NOMO-1 treated with dmso at 0.1 percent for 144 hours (cell line): ENCODE results near the gene CAMTA1.

Experiments used
- DNase-seq: peaks from one replicate; lab custom pipeline; 2025; ENCODE audit not compliant: unreplicated experiment; lab: John Stamatoyannopoulos, UW

The CAMTA1 gene

DNA sequence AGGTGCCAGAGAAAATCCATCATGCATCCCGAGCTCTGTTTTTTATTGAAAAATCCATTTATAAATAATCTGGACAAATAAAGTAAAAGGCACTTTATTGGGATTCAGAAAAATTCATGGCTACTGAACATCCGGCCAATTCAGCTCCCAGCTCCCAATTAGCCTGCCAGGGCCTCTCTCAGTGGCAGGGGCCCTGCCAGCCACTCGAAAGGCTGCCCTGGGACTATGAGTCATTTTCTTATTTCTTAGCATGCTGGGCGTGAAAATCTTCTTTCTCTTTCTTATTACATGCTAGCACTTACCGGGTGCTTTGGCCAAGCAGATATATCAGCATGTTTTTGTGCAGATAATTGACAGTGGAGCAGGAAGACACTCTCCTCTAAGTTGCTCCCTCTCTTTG is 283.3 kb downstream of the CAMTA1 start:
- no peak for DNase-seq

DNA sequence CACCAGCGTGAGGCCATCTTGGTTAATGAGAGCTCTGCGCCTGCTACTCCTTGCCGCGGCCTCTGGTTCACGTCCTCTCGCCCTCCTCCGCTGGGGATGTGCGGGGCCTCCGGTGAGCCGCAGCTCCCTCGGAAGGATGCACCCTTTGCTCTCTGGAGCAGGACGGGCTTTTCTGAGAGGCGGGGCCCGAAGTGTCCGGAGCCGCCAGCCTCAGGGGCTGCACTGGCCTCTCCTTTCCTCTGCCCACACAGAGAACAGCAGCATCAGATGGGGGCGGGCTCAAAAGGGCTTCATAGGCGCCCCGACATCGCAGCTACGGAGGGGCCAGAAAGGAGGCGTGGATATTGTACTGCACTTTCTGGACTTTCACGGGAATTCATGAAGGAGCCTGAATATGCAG is 284.7 kb downstream of the CAMTA1 start:
- DNase-seq: no peak

DNA sequence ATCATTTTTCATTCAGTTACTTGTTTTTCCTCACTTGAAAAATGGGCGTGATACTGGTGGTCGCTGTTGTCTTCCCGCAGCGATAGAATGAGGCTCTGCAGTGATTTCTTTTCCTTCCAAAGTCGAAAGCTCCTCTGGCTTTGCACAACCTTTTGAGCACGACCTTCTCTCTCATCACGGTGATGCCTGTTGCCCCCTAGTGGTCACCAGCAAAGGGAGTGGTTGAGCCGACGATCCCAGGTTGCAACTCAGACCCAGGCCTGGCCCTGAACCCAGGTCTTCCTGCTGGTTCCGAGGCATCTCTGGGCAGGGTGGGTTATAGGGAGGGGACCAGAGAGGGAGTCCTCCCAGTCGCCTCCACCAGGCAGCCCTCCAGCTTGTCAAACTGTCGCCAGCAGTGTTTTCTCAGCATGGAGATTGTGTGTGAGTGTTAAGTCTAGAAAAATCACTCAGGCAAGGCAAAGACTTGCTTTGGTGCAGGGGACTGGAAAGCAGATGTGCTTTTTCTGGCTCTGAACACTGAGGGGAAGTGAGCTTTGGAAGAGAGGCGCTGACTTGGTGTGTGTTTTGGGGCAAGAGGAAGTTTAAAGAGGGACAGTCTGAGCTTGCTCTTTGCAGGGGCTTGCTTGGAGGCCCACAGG is 285.3 kb downstream of the CAMTA1 start:
- no peak for DNase-seq

DNA sequence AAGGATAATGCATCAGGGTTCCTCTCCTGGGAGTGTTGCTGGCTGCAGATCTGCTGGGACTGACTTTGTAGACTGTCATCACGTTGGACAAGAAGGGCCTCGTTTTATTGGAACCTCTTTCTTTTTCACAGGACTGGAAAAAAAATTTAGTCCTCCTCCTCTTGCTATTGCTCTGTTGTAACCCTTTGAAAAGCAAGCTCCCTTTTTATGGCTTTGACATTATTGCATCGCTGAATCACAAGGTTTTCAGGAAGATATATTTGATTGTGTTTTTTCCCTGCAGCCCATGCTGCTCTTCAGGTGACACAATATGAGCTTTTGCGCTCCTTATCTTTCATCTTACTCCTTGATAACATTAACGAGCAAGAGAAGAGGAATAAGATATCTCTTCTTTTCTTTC is 290.9 kb downstream of the CAMTA1 start:
- DNase-seq: no peak

DNA sequence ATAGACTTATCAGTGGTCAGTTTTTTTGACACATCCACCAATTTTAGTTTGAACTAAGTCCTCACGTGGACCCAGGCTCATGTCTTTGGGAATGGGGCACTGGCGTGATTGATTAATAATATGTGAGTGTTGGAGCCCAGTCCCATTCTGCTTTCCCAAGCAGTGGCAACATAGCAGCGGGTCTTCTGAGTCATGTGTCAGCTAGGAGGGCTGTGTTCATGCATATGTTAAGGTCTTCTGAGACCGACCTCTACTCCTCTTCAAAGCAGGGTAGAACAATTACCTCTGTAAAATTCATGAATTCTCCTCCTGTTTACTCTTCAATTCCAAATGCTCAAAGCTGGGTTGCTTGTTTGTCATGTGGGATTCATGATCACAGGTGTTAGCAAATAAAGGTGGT is 291.3 kb downstream of the CAMTA1 start:
- DNase-seq: no peak

- DNase-seq: no peak
These were observed 291.9 kb downstream of the CAMTA1 start for GRCh38 chr1:7077136-7077535.

- DNase-seq: no peak
These were observed 292.7 kb downstream of the CAMTA1 start for GRCh38 chr1:7077970-7078369.

DNA sequence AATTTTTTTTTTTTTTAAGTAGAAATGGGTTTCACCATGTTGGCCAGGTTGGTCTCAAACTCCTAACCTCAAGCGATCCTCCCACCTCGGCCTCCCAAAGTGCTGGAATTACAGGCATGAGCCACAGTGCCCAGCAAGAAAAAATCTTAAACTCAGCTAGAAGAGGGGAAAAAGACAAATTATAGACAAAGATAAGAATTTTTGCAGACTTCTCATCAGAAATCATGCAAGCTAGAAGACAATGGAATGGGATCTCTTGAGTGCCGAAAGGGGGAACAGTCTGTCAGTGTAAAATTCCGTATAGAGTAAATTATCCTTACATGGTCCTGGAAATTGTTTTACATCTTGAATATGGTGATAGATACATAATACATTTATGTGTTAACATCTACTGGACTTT is 294.4 kb downstream of the CAMTA1 start:
- no peak for DNase-seq

DNA sequence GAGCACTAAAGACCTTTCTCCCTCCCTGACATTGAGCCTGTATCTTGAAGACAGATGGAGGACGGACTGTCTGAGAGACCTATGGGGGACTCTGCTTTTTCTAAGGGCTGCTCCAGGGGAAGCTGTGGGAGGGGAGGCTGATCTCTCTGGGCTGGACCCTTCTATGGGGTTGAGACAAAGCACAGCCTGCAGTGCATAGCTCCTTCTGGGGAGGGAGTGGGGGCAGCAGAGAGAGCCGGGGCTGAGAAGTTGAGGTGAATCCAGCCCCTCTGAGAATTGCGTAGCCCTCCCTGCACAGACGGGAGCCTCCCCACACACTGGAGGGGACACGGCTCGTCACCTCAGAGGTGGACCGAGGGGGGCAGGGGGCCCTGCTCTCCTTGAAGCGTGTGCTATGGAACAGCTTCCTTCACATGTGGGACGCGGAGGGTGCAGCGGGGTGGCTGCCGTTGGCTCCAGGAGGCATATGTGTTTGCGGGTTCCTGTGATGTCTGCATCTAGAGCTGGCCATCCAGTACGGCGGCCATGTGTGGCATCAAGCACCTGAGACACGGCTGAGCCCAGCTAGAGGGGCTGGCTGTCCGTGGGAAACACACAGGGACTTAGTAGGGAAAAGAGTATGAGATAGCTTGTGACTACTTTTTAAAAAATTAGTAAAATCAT is 299.1 kb downstream of the CAMTA1 start:
- DNase-seq: no peak

DNA sequence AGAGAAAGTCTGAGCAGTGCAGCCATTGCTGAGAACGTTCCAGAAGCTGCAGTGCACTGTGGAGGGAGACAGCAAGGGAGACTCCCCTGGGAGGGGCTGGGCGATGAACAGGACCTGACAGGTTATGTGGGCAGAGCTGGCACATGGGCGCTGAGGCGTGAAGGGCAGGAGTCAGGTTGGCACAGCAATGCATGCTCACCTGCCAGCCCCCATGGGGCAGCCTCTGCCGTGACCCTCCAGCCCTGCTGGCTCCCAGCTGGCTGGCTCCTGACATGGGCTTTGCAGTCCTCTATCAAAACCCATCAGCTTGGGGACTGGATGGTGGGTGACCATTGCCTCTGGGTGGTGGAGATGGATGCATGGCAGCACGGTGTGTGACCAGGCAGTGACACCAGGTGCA is 300.3 kb downstream of the CAMTA1 start:
- DNase-seq: no peak

GRCh38 chr1:7086106-7086505 is 300.9 kb downstream of the CAMTA1 start:
- no peak for DNase-seq

DNA sequence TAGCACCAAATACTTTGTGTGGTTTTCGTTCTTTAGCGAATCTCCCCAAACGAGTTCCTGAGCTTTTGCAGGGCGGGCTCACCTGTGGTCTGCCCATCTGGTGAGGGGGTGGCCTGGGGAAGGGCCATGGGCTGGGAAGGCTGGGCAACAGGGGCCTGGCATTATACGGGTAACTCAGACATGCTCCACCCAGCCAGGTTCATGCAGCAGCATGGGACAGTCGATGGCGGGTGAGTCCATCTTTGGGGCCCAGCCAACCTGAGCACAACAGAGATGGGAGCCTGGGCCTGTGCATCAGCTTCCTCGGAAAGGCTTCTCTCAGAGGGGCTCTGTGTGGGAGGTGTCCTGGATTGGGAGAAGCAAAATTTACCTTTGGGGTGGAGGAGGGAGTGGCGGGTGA is 302.6 kb downstream of the CAMTA1 start:
- no peak for DNase-seq

DNA sequence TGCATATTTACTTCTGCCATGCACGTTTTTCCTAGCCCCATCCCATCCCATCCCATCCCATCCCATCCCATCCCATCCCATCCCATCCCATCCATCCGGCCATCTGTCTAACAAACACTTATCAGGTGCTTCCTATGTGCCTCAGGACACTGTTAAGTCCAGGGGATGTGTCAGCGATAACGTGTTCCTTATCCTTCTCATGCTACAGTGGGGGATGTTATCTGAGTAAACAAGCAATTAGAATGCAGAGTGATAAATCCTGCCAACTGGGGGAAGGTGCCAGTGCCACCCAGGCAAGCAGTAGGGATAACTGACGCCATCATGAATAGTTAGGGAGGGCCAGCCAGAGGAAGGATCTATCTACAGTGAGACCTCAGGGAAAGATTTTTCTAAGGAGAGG is 304.2 kb downstream of the CAMTA1 start:
- DNase-seq: no peak

GRCh38 chr1:7093297-7093696 is 308.0 kb downstream of the CAMTA1 start:
- DNase-seq: no peak

DNA sequence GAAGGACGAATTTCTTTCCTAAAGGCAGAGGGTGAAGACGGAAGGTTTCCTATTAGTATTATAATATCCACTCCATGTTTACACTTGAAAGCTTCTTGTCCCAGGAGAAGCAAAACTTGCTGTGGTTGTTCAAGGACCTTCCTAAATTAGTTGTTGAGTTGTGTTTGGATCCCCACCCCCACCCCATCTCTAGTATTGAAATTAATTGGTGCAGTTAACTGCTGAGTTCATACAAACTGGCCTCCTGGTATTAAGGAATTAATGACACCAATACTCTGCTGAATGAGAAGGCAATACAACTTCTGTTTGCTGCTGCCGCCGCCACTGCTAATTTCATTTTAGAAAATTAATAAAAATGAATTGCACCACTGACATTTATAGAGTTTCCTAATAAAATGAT is 308.8 kb downstream of the CAMTA1 start:
- DNase-seq: no peak

- DNase-seq: no peak
These were observed 309.3 kb downstream of the CAMTA1 start for GRCh38 chr1:7094509-7094908.

- no peak for DNase-seq
These were observed 310.2 kb downstream of the CAMTA1 start for GRCh38 chr1:7095343-7095964.

DNA sequence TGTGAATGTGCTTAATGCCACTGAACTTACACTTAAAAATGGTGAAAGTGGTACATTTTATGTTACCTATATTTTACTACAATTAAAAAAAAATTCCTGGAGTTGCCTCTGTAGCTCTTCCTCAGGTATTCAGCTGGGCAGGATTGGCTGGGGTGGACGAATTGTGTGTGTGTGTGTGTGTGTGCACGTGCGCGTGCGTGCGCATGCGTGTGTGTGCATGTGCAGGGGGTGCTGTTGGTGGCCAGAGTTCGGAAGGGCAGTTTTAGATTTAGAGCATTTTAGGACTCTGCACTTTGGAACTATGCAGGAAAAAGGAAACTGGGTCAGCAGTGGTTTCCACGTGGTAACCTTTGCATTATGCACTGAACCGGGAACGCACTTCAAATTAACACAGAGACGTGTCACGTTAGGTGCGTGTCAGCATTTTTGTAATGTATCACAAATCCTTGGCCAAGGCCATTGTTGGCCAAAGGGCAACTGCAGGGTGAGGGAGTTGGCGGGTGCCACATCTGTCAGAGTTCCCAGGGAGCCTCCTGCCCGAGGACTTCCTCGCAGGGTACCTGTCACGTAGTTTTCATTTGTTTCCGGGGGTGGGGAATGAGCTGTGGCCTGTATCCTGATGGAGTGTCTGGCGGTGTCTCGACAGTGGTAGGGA is 312.8 kb downstream of the CAMTA1 start:
- DNase-seq: no peak

DNA sequence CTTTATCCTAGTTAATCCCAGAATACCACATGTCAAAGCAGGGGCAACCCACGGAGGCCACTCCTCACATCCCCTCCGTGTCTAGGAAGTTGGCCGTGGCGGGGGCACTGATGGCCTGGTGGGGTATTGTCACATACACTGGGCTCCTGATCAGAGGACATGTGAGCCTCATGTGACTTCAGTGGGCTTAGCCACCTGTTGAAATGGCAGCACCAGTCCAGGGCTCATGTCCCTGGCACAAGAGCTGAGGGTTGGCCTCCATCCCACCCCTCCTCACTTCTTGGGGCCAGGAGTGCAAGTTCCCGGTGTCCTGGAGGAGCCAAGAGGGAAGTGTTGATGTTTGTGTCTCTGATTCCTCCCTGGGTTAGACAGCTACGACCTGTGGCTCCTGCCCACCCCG is 313.4 kb downstream of the CAMTA1 start:
- DNase-seq: no peak

GRCh38 chr1:7100479-7100878 is 315.2 kb downstream of the CAMTA1 start:
- DNase-seq: no peak

DNA sequence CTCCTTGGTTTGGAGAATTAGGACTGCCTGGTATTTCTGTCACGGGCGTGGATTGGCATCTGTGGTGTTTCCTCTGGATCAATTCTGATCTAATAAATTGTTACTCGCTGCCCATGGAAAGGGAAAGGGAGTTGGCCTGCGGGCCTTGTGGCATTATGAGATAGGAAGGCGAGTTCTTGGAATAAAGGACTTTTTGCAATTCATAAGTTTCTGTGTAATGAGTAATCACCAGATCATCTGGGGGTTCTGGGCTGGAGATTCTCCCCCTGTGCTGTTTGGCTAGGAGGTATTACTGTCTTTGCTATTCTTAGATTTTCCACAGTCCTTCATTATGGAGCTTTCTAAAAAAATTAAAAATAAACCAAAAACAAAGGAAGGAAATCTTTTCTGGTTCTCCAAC is 315.9 kb downstream of the CAMTA1 start:
- no peak for DNase-seq

DNA sequence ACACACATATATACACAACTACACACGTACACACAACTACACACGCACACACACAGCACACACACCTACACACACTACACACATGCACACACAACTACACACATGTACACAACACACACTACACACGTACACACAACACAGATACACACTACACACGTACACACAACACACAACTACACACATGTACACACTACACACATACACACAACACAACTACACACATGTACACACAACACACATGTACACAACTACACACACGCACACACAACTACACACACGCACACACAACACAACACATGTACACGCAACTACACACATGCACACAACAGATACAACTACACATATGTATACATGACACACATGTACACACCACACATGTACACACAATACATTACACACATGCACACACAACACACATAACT is 318.1 kb downstream of the CAMTA1 start:
- no peak for DNase-seq
